WTC11 (cell line): ENCODE measurements around the gene CBX1. TPM values are rescaled to one million over a fixed set of nuclear protein-coding genes. Genes with fewer than 3 reads are reported as not detected.
A peak's percentile ranks its signal among the peaks of the same experiment; 100 is the strongest.

Source experiments
- ATAC-seq: fragments of 200-7000 bp; cut with Tn5 transposase; 2 replicates; pipeline ENCODE4 v1.10.0; 2021; ENCODE audit warnings: mild to moderate bottlenecking, moderate library complexity
- CTCF ChIA-PET: fragments of 300-600 bp; sonication (Branson Sonifier 250); formaldehyde crosslinking; loops from one replicate; lab custom pipeline; 2021; ENCODE audit warnings: antibody characterized with exemption; lab: Charles Lee
- POLR2A ChIA-PET: fragments of 350-600 bp; sonication (Branson Sonifier 250); formaldehyde crosslinking; loops from one replicate; lab custom pipeline; 2021; ENCODE audit warnings: antibody characterized with exemption; lab: Charles Lee
- DNase-seq: peaks from one replicate; pipeline ENCODE4 v3.0.0; 2021; ENCODE audit warnings: low spot score
- H3K27ac Mint-ChIP-seq: 2 replicates; pipeline ENCODE4 v1.8.0; 2021; ENCODE audit warnings: mixed read lengths
- H3K27me3 Mint-ChIP-seq: 2 replicates; pipeline ENCODE4 v1.8.0; 2021; ENCODE audit warnings: low read depth, mild to moderate bottlenecking, moderate library complexity, mixed read lengths
- H3K36me3 Mint-ChIP-seq: 2 replicates; pipeline ENCODE4 v1.8.0; 2021; ENCODE audit warnings: mixed read lengths
- H3K4me1 Mint-ChIP-seq: 2 replicates; pipeline ENCODE4 v1.8.0; 2022; ENCODE audit warnings: mixed read lengths
- H3K4me3 Mint-ChIP-seq: 2 replicates; pipeline ENCODE4 v1.8.0; 2021; ENCODE audit warnings: mild to moderate bottlenecking, moderate library complexity, mixed read lengths
- H3K9me3 Mint-ChIP-seq: 2 replicates; pipeline ENCODE4 v1.8.0; 2021; ENCODE audit warnings: mixed read lengths
- ATF1 ChIP-seq: sonication (generic); formaldehyde crosslinking; IDR thresholded peaks from 2 replicates; pipeline ENCODE4 v1.8.1; 2023; ENCODE audit warnings: mild to moderate bottlenecking, moderate library complexity, missing genetic modification reagents
- ATF3 ChIP-seq: sonication (generic); formaldehyde crosslinking; conservative IDR thresholded peaks from 2 replicates; pipeline ENCODE4 v1.8.1; 2022; ENCODE audit warnings: mild to moderate bottlenecking, missing genetic modification reagents
- CBFB ChIP-seq: sonication (generic); formaldehyde crosslinking; IDR thresholded peaks from 2 replicates; pipeline ENCODE4 v1.8.1; 2022; ENCODE audit warnings: mild to moderate bottlenecking, low read depth, missing genetic modification reagents
- ESRRA ChIP-seq: sonication (generic); formaldehyde crosslinking; IDR thresholded peaks from 2 replicates; pipeline ENCODE4 v1.8.1; 2022; ENCODE audit warnings: mild to moderate bottlenecking, missing genetic modification reagents, borderline replicate concordance
- IRF2 ChIP-seq: sonication (generic); formaldehyde crosslinking; IDR thresholded peaks from 2 replicates; pipeline ENCODE4 v1.8.0; 2022; ENCODE audit warnings: low read depth, missing genetic modification reagents, borderline replicate concordance
- NFYB ChIP-seq: sonication (generic); formaldehyde crosslinking; conservative IDR thresholded peaks from 2 replicates; pipeline ENCODE4 v1.8.0; 2022; ENCODE audit warnings: low read depth, missing genetic modification reagents
- NR2C2 ChIP-seq: sonication (generic); formaldehyde crosslinking; IDR thresholded peaks from 2 replicates; pipeline ENCODE4 v1.8.0; 2022; ENCODE audit warnings: mild to moderate bottlenecking, missing genetic modification reagents
- RORB ChIP-seq: fragments of 250-450 bp; sonication (Bioruptor Pico); IDR thresholded peaks from 2 replicates; pipeline ENCODE4 v1.9.0; 2021; ENCODE audit warnings: mild to moderate bottlenecking
- ZNF219 ChIP-seq: sonication (generic); formaldehyde crosslinking; IDR thresholded peaks from 2 replicates; pipeline ENCODE4 v1.8.0; 2023; ENCODE audit warnings: missing genetic modification reagents, mild to moderate bottlenecking, borderline replicate concordance
- ZNF396 ChIP-seq: fragments of 250-450 bp; sonication (Bioruptor Pico); IDR thresholded peaks from 2 replicates; pipeline ENCODE4 v1.8.0; 2021; ENCODE audit warnings: mild to moderate bottlenecking, moderate library complexity, borderline replicate concordance
- ZNF512 ChIP-seq: sonication (generic); formaldehyde crosslinking; IDR thresholded peaks from 2 replicates; pipeline ENCODE4 v1.8.1; 2022; ENCODE audit warnings: missing genetic modification reagents, borderline replicate concordance
- microRNA-seq: library from miRNA; unstranded; fragments of <30 nt; microRNA quantifications from one replicate; pipeline ENCODE4 v1.2.0, GENCODE V29; 2022; ENCODE audit warnings: borderline number of aligned reads
- total RNA-seq: library from RNA; stranded (reverse); gene quantifications from 3 replicates; pipeline ENCODE4 v1.2.3, GENCODE V29; 2021
- TF ChIP-seq, protein P1 (sequence below): sonication (generic); formaldehyde crosslinking; IDR thresholded peaks from 2 replicates; pipeline ENCODE4 v1.8.0; 2022; ENCODE audit warnings: mild to moderate bottlenecking, missing genetic modification reagents

Gene CBX1
- total RNA-seq, 1 experiment from 2014 or later, result 162 TPM

DNA sequence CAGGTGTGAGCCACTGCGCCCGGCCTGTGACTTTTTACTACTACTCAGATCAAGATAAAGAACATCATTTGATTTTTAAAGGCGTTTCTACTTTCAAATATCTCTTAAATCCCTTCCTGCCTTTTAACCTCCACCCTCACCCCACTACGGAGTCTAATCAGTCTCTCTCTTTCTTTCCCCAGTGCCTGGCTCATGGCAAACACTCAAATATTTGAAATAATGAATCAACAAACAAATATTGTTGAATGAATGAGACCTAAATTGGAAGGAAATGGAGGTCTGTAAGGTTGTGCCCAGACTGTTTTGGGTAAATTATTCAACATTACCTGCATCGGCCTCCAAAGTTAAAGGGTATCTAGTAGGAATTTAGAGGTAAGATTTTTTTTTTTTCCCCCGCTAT lies 78.4 kb downstream of the CBX1 start (continued):
- TF ChIP-seq ATF1 (CRISPR knock-in tag), result no peak
- TF ChIP-seq ZNF219, result no peak

GRCh38 chr17:48021934-48022333 lies 79.3 kb downstream of the CBX1 start:
- Mint-ChIP-seq H3K27me3 (peaks cover 35% of the 10 kb centered on the region), H3K4me1 (peaks cover 25% of the 10 kb centered on the region), H3K27ac (no peak overlapping the region), H3K4me3 (no peak overlapping the region), H3K36me3 (no peaks in the 10 kb centered on the region), H3K9me3 (no peaks in the 10 kb centered on the region)
- ChIA-PET POLR2A (no interaction called here), CTCF (interaction anchor here (1.7 to 12.8 kb wide), 5 partner anchors 10 to 175 kb away, joined by 6 to 242 read pairs (median 11); partner anchors contain the start of gene CDK5RAP3)
- no peak for ATAC-seq
- DNase-seq, result no peak
- TF ChIP-seq NFYB (CRISPR knock-in tag) (no peak), NR2C2 (no peak), RORB (no peak), CBFB (CRISPR knock-in tag) (no peak), IRF2 (CRISPR knock-in tag) (no peak), ZNF512 (CRISPR knock-in tag) (no peak), ZNF396 (CRISPR knock-in tag) (no peak), ATF3 (no peak), ESRRA (CRISPR knock-in tag) (no peak)
- TF ChIP-seq, protein P1, sequence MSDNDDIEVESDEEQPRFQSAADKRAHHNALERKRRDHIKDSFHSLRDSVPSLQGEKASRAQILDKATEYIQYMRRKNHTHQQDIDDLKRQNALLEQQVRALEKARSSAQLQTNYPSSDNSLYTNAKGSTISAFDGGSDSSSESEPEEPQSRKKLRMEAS (CRISPR knock-in tag), result no peak

Small RNAs within 50 kb of the gene (microRNA-seq; reads per million reads assigned to microRNA genes)
- 7.0 reads per million, percentile 19 among the genes with 10 or more reads in this experiment for gene MIR152

Other genes starting within 250 kb of the CBX1 start
- gene SP2, start 205.2 kb downstream of the CBX1 start, total RNA-seq, result 9.9 to 11.5 TPM (median 10.7 TPM) in 3 replicates
- 12.2 to 17.8 TPM (median 17.2 TPM) in 3 replicates for gene PNPO, start 159.9 kb downstream of the CBX1 start, total RNA-seq
- gene PRR15L, start 143.6 kb downstream of the CBX1 start, total RNA-seq, result 0.59 to 1.1 TPM (median 1.1 TPM) in 3 replicates
- gene CDK5RAP3, start 130.4 kb downstream of the CBX1 start, total RNA-seq, result 128 to 143 TPM (median 138 TPM) in 3 replicates
- 0.37 to 0.44 TPM in 2 of 3 replicates, not detected in the other for gene COPZ2, start 63.7 kb downstream of the CBX1 start, total RNA-seq
- gene NFE2L1, start 53.1 kb downstream of the CBX1 start, total RNA-seq, result 130 to 149 TPM (median 131 TPM) in 3 replicates
- gene SNX11, start 6.3 kb upstream of the CBX1 start, total RNA-seq, result 19.3 to 24.5 TPM (median 20.1 TPM) in 3 replicates